Small intestine (tissue), 16 donors: ENCODE measurements around the gene RNF19B. TPM values are rescaled to one million over a fixed set of nuclear protein-coding genes. Genes with fewer than 3 reads are reported as not detected.

ENCODE experiments used
- DNase-seq, 2 donors: peaks; one replicate each; pipeline versions ENCODE4 v3.0.0 to v3.0.0-alpha.2; 2013
- FAIRE-seq: peaks from 2 replicates; lab custom pipeline; 2012; peaks lifted over from hg19 to GRCh38; lab: Jason Lieb, UNC
- H3K27ac ChIP-seq, 3 donors: one replicate each; pipeline ENCODE4 v1.5.1; 2013; ENCODE audit warnings: low read length in 2 of 3, mild to moderate bottlenecking in 2 of 3, control low read depth in 1 of 3, inconsistent platforms in 1 of 3, low read depth in 1 of 3, moderate library complexity in 1 of 3
- H3K27me3 ChIP-seq, 3 donors: one replicate each; pipeline ENCODE4 v1.6.1; 2013; ENCODE audit warnings: low read length in 3 of 3, inconsistent platforms in 1 of 3; ENCODE audit not compliant: control insufficient read depth in 3 of 3, insufficient read depth in 3 of 3
- H3K36me3 ChIP-seq, 3 donors: one replicate each; pipeline ENCODE4 v1.6.1; 2013; ENCODE audit warnings: low read length in 3 of 3, inconsistent platforms in 1 of 3, low read depth in 1 of 3, mild to moderate bottlenecking in 1 of 3, moderate library complexity in 1 of 3; ENCODE audit not compliant: control insufficient read depth in 3 of 3, insufficient read depth in 2 of 3
- H3K4me1 ChIP-seq, 3 donors: one replicate each; pipeline ENCODE4 v1.6.1; 2013; ENCODE audit warnings: low read length in 2 of 3, inconsistent platforms in 1 of 3, low read depth in 1 of 3, mild to moderate bottlenecking in 1 of 3, moderate library complexity in 1 of 3; ENCODE audit not compliant: control insufficient read depth in 3 of 3, insufficient read depth in 2 of 3
- H3K4me3 ChIP-seq, 3 donors: one replicate each; pipeline ENCODE4 v1.5.1; 2013; ENCODE audit warnings: low read length in 3 of 3, control low read depth in 1 of 3, inconsistent platforms in 1 of 3, low read depth in 1 of 3, mild to moderate bottlenecking in 1 of 3, moderate library complexity in 1 of 3
- H3K9me3 ChIP-seq, 2 donors: one replicate each; pipeline ENCODE4 v1.6.1; 2013; ENCODE audit warnings: low read depth in 1 of 2, low read length in 1 of 2; ENCODE audit not compliant: control insufficient read depth in 2 of 2, insufficient read depth in 1 of 2
- WGBS, 3 donors: extraction: QIAGEN DNeasy Blood & Tissue Kit; methylation state at CpG; one replicate each; pipeline ENCODE4 v1.1.7; 2013; 5-methylcytosine and 5-hydroxymethylcytosine counted together
- long read RNA-seq, 10 donors: transcript quantifications; one replicate each; lab custom pipeline, GENCODE V29; 2026
- polyA plus RNA-seq, 4 donors: library from polyadenylated mRNA; stranded (reverse) in 3 of 4; unstranded in 1 of 4; fragments of 200-250 nt in 3 of 4; fragments of 120-200 nt in 1 of 4; gene quantifications; one replicate each; pipeline versions ENCODE4 v1.2.1 to v1.2.3, GENCODE V29; 2013
- donor health status: healthy with polysubstance abuse.
- donor health status: control.
- donor health status: control.
- donor health status: Bipolar disorder and iron deficiency.
- donor health status: healthy.

The RNF19B gene, protein sequence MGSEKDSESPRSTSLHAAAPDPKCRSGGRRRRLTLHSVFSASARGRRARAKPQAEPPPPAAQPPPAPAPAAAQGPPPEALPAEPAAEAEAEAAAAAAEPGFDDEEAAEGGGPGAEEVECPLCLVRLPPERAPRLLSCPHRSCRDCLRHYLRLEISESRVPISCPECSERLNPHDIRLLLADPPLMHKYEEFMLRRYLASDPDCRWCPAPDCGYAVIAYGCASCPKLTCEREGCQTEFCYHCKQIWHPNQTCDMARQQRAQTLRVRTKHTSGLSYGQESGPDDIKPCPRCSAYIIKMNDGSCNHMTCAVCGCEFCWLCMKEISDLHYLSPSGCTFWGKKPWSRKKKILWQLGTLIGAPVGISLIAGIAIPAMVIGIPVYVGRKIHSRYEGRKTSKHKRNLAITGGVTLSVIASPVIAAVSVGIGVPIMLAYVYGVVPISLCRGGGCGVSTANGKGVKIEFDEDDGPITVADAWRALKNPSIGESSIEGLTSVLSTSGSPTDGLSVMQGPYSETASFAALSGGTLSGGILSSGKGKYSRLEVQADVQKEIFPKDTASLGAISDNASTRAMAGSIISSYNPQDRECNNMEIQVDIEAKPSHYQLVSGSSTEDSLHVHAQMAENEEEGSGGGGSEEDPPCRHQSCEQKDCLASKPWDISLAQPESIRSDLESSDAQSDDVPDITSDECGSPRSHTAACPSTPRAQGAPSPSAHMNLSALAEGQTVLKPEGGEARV
- polyA plus RNA-seq = 10 to 100 TPM; 20.8 to 29.2 (median 28.9) TPM
- long read RNA-seq, donor 1 = 0 reads
- long read RNA-seq, donor 2, partial matches to known transcripts = 0 of 1 reads
- long read RNA-seq, donor 2, other reads (novel, unspliced or antisense) = 0 of 1 reads
- long read RNA-seq, donor 3, partial matches to known transcripts = 0 of 6 reads
- long read RNA-seq, donor 3, other reads (novel, unspliced or antisense) = 0 of 6 reads
- long read RNA-seq, donor 4 = 0 reads
- long read RNA-seq, donor 5, partial matches to known transcripts = 0 of 2 reads
- long read RNA-seq, donor 5, other reads (novel, unspliced or antisense) = 0 of 2 reads
- long read RNA-seq, donor 6, partial matches to known transcripts = 0 of 4 reads
- long read RNA-seq, donor 6, other reads (novel, unspliced or antisense) = 0 of 4 reads
- long read RNA-seq, donor 7 = 0 reads
- long read RNA-seq, donor 8 = 0 reads
- long read RNA-seq, donor 9, partial matches to known transcripts = 0 of 1 reads
- long read RNA-seq, donor 9, other reads (novel, unspliced or antisense) = 0 of 1 reads
- long read RNA-seq, donor 10, partial matches to known transcripts = 0 of 7 reads
- long read RNA-seq, donor 10, other reads (novel, unspliced or antisense) = 0 of 7 reads

DNA sequence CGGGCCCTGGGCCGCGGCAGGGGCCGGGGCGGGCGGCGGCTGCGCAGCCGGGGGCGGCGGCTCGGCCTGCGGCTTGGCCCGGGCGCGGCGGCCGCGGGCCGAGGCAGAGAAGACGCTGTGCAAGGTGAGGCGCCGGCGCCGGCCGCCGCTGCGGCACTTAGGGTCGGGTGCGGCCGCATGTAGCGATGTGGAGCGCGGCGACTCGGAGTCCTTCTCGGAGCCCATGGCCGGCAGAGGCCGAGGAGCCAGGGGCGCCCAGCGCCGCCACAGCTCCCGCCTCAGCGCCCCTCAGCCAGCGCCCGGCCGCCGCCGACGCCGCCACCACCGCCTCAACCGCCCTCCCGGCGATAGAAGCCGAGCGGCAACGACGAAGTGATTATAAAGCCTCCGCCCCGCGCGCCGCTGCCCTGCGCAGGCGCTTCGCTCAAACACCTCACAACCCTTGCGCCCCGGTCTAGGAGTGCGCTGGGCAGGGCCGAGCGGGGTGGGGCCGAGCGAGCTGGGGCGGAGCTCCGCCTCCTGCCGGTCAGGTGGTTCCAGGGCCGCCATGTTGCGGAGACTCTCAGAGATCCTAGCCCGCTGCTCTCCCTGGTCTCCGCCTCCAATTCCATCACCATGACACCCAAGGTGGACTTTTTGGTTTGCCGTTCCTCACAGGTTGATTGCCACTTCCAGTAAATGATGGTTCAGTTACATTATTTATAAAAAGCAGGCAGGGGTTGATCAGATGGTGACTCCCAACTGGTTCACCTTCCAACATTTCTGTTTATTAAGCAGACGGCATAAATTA, at the start of gene RNF19B:
RNF19B (minus strand) TSS at position 349 of the 790 bp plus-strand sequence; CDS start at position 225, 124 bp downstream.
- no peaks in the 10 kb centered on the region for H3K27me3 ChIP-seq
- peak; percentile 96 to 97 for DNase-seq
- H3K4me3 ChIP-seq = peak within 1 kb of the TSS; percentile 69 to 99 (median 98)
- no peak for FAIRE-seq
- peaks cover 0 to 6% (median 3%) of the 10 kb centered on the region in 3 donors for H3K4me1 ChIP-seq
- no peaks in the 10 kb centered on the region for H3K9me3 ChIP-seq
- WGBS, 3 donors = 1% methylated on average over 40 to 83 of the region's 83 CpGs
- H3K27ac ChIP-seq = peak within 1 kb of the TSS; percentile 83 to 96 (median 95)
- no peaks in the 10 kb centered on the region for H3K36me3 ChIP-seq

DNA sequence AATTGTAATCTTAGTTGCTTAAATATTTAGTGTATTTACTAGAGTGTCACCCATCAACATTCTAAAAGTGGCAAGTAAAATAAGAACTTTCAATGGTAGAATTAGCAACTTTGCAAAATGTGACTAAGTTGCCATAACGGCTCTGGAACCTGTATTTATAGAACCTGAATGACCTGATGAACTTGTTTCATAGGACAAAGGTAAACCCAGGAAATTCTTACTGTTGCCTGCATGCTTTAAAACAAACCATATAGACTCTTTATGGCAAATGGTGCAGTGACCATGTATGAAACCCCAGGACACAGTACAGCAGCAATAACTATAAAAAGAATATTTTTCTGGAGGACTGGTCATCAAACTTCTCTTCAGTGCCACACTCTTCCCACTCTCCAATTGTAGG, 49.2 kb upstream of the RNF19B start:
- 14 to 44% (median 27%) methylated on average over 1 of the region's 1 CpG for WGBS, 3 donors
- FAIRE-seq (no peak), DNase-seq (no peak)
- no peak overlapping the region for H3K4me3 ChIP-seq
- no peaks in the 10 kb centered on the region for H3K27me3 ChIP-seq
- peaks cover 20 to 44% (median 32%) of the 10 kb centered on the region in 3 donors for H3K36me3 ChIP-seq
- H3K27ac ChIP-seq = no peak overlapping the region
- H3K9me3 ChIP-seq = no peaks in the 10 kb centered on the region
- peaks cover 3 to 9% (median 8%) of the 10 kb centered on the region in 3 donors for H3K4me1 ChIP-seq

DNA sequence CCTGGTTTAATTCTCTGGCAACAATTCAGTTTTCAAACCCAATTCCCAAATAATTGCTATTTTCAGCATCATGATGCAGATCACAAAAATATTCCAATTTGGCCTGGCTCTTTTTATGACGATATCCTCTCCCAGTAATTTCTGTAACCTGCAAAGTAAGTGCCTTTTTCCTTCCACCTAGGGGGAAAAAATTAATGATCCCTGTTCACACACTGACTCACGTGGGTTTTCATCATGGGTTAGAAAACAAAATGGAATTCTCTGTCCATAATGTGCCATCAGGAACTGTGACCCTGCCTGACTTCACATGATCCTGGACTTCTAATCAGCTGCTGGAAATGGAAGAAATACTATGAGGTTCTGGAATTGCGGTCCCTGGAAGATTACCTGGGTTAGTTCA, 47.6 kb upstream of the RNF19B start:
- no peak overlapping the region for H3K4me3 ChIP-seq
- 75 to 81% (median 79%) methylated on average over 3 of the region's 3 CpGs for WGBS, 3 donors
- no peaks in the 10 kb centered on the region for H3K27me3 ChIP-seq
- no peak for FAIRE-seq
- H3K4me1 ChIP-seq = peaks cover 3 to 16% (median 15%) of the 10 kb centered on the region in 3 donors
- no peak for DNase-seq
- peaks cover 14 to 36% (median 28%) of the 10 kb centered on the region in 3 donors for H3K36me3 ChIP-seq
- H3K27ac ChIP-seq = peak overlapping the region in 1 of 3 donors; percentile 42
- no peaks in the 10 kb centered on the region for H3K9me3 ChIP-seq

DNA sequence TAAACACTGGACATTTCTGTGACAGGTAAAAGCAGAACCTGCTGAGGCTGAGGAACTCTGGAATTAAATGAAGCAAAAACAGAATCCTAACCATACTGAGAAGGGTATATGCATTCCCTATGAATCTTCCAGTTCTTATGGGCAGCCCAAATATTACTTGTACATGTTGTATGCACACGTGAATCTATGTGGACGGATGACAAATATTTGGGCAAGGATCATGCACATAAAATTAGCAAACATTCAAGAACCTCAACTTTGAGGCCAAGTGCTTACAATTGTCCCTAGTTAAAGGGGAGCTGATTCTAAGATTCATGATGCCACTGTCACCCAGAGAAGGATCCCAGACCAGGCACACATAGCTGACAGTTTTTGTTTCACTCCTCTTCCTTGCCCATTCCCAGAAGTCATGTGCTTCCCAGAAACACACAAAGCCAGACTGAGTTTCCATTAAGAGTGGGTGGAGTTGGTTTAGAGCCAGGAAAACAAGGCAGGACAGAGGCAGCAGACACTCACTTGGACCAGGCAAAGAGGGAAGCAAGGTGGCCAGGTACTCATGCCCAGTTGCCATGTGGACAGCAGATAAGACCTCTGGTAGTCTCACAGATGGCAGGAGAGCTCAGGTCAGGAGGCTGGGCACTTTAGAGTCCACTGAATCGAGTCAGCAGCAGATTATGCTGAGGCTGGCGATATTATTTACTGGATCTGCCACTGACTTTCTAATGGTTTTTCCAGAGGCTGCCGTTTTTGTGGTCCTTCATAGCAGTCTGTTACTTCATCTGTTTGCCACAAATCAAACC, 46.5 kb upstream of the RNF19B start:
- Histone ChIP-seq H3K4me1 (peaks cover 3 to 16% (median 15%) of the 10 kb centered on the region in 3 donors), H3K27ac (peak overlapping the region in 1 of 3 donors; percentile 61), H3K9me3 (no peaks in the 10 kb centered on the region), H3K27me3 (no peaks in the 10 kb centered on the region), H3K36me3 (peaks cover 14 to 35% (median 27%) of the 10 kb centered on the region in 3 donors), H3K4me3 (no peak overlapping the region)
- 55 to 73% (median 71%) methylated on average over 5 of the region's 5 CpGs for WGBS, 3 donors
- FAIRE-seq = no peak
- peak in 1 of 2 donors; percentile 30 for DNase-seq

DNA sequence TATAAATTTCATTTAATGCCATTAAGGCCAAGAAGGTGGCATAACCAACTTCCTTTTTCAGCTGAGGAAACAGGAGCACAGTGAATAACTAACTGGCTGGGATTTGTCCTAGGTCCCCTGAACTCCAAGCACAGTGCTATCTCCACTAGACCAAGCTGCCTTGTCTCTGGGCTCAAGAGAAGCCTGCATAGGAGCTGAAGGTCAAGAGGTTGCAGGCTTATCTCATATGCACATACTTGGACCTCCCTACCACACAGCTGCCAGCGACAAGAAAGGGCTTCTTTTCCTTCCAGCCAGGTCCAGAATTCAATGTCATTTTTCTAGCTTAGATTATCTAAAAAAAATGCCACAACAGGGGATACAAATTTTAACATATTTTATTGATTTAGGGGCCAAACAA, 45.0 kb upstream of the RNF19B start:
- Histone ChIP-seq H3K36me3 (peaks cover 11 to 36% (median 27%) of the 10 kb centered on the region in 3 donors), H3K4me3 (no peak overlapping the region), H3K4me1 (peaks cover 3 to 16% (median 14%) of the 10 kb centered on the region in 3 donors), H3K27ac (no peak overlapping the region), H3K27me3 (no peaks in the 10 kb centered on the region), H3K9me3 (no peaks in the 10 kb centered on the region)
- FAIRE-seq = no peak
- WGBS, 3 donors = 32 to 48% (median 46%) methylated on average over 1 of the region's 1 CpG
- DNase-seq = no peak

DNA sequence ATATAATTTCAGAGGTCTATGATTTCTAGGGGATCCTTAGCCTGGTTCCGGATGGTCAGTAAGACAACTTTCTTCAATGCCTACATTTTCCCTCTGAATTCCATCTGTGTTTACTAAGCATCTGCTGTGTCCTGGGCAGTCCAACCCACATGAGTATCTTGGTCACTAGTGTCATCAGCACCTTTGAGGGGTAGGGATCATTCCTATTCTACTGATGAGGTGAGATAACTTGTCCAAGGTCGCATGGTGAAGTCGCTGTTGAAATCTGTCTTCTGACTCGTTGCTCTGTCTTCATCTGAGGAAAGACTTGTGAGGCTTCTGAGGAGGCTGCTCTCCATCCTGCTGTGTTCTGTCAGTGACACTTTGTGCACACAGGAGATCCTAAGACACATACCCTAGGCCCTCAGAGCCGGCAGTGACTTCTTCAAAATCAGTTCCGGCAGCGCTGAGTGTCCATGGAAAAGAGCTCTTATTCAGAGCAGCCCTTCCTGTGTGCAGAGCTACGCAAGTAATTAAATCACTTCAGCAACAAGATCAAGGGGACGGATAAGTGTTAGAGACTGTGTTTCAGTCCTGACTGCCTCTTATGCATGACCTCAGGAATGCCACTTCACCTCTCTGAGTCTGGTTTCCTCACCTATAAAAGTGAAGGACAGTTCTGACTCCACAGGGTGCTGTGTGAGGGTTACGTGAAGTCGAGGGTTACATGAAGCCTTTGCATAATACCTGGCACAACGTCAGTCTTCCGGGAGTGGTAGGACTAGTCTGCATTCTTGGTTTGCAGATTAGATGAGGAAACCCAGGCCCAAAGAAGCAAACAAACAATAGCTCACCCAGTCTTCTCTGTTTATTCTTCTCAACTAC, 43.7 kb upstream of the RNF19B start:
- H3K27ac ChIP-seq = peak overlapping the region in 1 of 3 donors; percentile 50
- H3K27me3 ChIP-seq = no peaks in the 10 kb centered on the region
- no peaks in the 10 kb centered on the region for H3K9me3 ChIP-seq
- no peak overlapping the region for H3K4me3 ChIP-seq
- DNase-seq (peak in 1 of 2 donors; percentile 55), FAIRE-seq (no peak)
- H3K4me1 ChIP-seq = peaks cover 3 to 16% (median 6%) of the 10 kb centered on the region in 3 donors
- H3K36me3 ChIP-seq = peaks cover 2 to 29% (median 22%) of the 10 kb centered on the region in 3 donors
- 71 to 82% (median 77%) methylated on average over 13 of the region's 13 CpGs for WGBS, 3 donors
